ENCODE data around the gene MIER2.

- TF ChIP-seq CTCF (IDR thresholded peaks at IDR 0.05; ENCODE audit: insufficient read depth, low read depth, low read length): no peak
- TF ChIP-seq EZH2 (IDR thresholded peaks at IDR 0.05; ENCODE audit: insufficient read depth, low read length): no peak
These were observed 3.8 kb downstream of the MIER2 start for GRCh38 chr19:340620-341385.
